ENCODE data around the gene CENPC.

DNA sequence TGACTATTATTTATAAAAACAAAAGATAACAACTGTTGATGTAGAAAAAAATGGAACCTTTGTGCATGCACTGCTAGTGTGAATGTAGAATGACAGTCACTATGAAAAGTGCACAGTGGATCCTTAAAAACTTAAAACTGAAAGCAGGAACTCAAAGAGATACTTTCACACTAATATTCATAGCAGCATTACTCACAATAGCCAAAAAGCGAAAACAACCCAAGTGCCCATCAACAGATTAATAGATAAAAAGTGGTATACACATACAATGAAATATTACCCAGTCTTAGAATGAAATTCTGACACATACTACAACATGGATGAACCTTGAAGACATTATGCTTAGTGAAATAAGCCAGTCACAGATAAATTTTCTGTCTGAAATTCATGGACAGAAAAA lies 23.8 kb downstream of the CENPC start:
- no peak for TF ChIP-seq CTCF (conservative IDR thresholded peaks at IDR 0.05; ENCODE audit: low read depth, low read length)
- no peak for TF ChIP-seq POLR2A (IDR thresholded peaks at IDR 0.05; ENCODE audit: low read depth, low read length)
- no peak for TF ChIP-seq MXI1 (IDR thresholded peaks at IDR 0.05; ENCODE audit: borderline replicate concordance, low read depth, low read length)
- no peak for TF ChIP-seq BHLHE40 (IDR thresholded peaks at IDR 0.05; ENCODE audit: low read depth, low read length)
- no peak for TF ChIP-seq ELK1 (IDR thresholded peaks at IDR 0.05; ENCODE audit: borderline replicate concordance, low read depth, low read length)
